Superior temporal gyrus (tissue), 1 donor: ENCODE data around the gene BIN1.

Experiments used
- DNase-seq: peaks from one replicate; pipeline ENCODE4 v3.0.0-alpha.2; 2016; ENCODE audit errors: extremely low spot score

BIN1 gene

DNA sequence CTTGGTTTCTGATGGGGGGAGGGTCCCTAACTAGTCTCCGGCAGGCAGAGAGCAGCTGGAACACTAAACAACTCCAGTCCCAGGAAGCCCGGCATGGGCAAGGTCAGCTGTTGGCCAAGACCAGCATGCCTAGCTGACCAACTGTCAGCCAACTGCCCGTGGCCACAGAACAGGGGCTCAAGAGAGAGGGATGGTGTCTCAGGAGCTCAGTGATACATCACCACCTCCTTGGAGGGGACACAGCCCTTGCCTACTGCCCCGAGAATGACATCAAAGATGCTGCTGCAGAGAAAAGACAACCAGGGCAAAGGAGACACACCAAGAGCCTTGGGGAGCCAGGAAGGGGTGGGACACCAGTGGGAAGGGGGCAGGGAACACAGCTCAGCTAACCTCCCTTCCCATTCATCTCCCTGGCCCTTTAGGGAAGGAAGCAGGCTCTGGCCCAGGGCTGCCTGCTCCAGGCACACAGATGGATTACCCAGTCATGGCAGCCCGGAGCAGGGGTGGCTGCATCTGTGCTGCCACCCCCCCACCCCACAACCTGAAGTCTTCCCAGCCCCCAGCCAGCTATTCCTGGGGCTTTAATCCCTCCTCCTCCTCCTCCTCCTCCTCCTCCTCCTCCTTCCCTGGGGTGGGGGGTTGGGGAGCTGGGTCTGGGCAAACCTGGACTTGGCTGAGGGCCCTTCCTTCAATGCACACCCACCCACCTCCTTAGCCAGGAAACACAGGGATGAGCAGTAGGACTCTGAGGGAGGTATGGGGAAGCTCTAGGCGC lies 1.9 kb downstream of the BIN1 start:
- DNase-seq = peak; percentile 33

DNA sequence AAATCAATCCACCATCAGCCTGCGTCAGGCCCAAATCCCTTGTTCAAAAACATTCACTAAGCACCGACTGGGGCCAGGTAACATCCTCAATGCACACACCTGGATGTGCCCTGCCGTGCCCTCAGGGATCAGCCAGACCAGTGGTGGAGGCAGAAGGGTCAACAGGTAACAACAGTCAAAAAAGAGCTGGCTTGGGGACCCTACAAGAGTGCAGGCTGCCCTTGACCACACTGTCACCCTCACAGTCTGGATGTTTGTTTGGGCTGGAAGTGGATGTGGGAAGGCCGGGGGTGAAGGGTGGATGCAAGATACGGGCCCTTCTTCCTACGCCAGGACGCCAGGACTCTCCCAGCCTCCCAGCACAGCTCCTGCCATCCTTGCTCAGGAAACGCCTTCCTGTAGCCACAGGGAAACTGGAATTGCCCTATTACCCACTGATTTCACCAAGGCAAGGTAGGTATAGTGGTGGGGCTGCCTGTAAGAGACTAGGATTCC lies 2.7 kb downstream of the BIN1 start:
- no peak for DNase-seq

DNA sequence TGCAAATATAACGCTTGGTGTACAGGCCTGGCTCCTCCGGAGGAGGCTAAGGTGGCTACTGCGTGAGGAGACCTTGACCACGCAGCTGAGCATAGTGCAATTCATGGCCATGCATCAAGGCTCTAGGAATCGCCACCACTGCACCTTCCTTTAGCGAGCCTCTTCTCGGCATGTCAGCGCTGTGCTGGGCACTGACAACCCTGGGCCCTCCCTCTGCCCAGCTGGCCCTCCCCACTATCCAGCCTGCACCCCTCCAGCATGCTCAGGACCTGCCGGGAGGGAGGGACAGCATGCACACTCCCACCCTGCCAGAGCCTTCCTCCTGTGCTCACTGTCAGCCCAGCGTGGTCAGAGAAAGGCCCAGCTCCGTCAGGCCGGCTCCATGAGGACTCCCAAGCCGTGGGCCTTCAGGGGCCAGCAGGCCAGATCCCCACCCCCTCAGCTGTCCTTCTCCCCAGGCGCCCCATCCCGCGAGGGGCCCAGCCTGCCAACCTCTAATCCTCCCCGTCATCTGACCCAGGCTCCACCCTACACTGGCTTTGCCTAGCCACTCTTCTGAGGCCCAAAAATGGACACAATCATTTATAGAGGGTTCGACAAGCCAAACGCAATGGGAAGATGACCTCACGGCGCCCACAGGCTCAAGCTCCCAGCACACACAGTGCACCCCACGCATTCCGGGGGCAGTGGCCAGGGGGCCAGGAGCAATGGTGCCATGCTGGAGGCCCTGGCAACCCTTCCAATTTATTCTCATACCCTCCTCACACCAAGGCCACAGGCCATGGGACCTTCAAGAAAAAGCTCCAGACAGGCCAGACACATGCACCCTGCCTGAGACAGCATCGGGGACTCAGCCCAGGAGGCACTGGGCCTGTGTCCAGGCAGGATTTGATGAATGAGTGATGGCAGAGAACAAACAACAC lies 3.5 kb downstream of the BIN1 start:
- peak; percentile 76 for DNase-seq

DNA sequence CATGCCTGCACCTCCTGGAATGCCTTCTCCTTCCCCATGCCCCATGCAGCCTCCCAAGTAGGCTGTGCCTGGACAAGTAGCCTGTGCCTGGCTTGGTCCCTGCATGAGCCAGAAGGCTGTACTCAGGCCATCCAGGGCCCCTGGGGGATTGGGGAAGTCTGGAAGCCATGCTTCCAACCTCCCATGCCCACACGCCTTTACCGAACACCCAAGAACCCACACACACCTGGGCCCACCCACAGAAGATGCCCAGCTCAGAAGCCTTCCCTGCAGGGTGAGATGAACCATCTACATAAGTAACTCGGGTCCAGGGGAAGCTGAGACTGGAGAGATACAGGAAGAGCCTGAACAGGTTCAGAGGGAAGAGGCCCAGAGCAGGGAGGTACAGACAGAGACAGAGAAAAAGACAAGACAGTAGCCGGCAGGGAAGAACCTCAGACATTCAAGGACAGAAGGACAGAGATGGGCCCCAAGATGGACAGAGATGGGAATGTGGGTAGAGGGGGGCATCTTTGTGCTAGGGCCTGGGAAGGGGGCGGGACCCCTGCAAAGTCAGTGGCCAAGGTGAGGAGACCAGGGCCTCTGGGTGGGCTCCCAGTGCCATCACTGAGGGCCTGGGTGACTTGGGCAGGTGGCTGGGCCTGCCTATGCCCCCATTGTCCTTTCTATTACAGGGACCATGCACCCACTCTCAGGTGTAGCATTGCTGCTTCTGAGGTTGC lies 4.3 kb downstream of the BIN1 start:
- DNase-seq = no peak

DNA sequence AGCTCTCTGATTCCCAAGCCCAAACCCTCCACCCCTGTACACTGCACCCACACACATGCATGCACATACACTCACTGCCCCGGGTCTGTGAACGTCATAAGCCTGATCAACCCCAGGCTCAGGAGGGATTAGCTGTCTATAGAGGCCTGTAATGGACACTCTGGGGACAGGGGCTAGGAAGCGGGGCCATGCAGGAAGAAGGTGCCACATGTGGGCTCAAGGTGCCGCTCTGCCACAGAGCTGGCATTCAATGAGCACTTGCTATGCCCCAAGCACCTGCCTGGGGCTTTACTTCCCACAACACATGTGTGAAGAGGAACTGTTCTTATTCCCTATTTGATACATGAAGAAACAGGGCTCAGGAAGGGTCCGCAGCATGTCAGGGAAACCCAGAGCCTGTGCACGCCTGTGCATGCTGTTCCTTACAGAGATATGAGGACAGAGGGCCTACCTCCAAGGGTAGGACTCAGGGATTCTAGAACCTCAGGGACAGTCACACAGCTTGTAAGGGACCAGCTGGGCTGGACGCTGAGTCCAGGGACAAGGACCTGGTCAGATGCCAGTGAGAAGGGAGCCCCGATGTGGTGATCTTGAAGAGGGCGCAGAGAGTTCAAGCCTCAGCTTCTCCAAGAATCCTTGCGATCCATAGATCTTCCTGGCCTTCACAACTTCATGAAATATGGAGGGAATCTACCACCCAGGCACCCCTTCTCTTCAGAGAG lies 5.0 kb downstream of the BIN1 start:
- no peak for DNase-seq

DNA sequence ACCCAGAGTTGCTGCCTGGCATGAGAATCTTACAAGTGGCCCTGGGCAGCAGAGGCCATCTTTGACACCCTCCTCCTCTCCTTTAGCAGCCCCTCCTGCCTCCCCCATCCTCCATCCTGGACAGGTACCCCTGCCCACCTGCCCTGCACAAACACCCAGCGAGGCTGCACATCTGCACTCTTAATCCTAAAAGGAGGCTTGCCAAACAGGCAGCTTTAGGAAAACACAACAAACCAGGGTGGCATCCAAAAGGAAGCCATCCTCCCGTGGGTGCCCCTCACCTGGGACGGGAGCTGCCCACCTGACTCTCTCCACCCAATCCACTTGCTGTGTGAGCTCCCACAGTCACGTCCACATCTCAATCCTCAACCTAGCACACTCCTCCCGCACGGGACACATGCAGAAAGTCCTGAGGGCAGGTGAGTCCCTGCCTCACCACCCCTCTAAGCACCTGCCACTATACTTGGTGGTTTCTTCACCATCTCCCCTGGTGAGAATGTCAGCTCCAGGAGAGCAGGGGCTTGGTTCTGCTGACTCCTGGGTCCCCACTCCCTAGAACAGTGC lies 5.8 kb downstream of the BIN1 start:
- DNase-seq = no peak

DNA sequence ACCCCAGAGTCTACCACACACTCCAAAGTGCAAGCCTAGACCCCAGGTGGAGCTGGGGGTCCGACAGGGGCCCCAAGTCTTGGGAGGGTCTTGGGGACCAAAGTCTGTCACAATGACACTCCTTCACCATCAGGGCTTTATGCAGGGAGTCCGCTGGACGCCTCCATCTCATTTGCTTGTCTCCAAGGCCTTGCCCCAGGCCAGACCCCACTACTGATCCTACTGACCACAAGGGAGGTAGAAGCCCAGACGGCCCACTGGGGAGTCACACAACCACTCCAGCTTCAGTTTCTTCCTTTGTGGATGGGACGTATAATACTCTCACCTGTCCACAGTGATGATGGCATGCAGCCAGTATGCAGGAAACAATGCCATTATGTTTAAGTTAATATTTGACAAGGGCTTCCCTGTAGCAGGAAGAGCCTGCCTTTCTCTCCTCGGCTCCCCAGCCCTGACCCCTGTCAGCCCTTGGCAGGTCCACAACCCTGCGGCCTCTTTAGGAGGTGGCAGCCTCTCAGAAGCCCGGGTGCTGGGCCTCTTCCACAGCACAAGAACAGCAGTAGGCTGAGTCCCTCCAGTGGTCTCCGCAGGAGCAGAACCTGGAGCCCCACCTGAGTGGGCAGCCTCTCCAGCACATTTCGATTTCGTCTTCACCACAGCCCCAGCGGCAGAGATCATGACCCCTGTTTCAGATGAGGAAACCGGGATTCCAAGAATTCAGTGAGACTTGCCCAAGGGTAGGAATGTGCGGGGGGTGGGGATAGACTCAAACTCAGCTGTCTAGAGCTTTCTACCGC lies 6.5 kb downstream of the BIN1 start:
- DNase-seq = no peak

DNA sequence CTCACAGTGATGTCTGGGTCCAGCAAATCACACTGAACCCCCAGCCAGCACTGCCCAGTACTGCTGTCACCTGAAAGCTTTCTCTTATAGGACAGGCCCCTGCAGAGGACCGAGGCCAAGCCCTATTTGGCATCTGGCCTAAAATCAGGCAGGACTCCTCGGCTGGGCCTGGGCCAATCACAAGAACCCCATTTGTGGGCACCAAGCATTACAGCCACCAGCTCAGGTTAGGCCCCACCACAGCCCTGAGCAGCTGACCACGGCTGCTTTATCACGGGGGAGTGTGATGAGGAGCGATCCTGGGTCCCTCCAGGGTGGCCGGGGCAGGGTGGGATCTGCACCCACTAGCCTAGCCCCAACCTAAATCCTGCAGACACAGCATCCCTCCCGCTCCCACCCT lies 8.2 kb downstream of the BIN1 start:
- no peak for DNase-seq

DNA sequence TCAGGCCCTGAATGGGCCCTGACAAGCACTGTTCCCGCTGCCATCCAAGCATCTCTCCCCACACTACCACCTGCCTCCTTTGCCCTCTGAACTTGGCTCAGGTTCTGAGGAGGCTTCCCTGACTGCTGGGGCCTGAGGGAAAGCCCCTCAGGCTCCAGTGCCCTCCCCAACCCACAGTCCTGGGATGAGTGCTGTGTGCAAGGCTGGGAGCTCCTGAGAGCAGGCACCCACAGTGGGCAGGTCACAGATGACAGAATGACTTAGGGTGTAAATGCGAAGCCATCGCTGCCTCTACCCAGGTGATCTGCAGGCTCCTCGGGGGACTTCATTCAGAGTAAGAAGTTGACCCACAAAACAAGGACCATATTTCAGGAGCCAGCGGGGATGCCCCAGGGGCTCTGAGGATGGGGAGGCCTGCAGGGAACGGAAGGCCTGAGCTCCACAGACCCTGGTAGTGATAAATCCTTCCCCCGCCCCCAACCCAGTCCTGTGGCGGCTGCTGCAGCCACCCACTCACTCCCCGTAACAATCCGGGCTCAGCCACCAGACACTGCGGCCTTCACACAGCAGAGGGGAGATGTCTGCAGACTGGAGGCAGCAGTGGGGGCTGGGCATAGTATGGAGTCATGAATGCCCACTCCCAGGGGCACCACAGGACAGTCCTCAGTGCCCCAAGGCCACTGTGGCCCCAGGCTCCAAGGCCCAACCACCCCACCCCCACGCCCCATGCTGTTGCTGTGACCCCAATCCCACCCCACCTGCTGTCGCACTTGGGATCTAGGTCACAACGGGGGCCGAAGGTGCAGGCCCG lies 8.9 kb downstream of the BIN1 start:
- no peak for DNase-seq

DNA sequence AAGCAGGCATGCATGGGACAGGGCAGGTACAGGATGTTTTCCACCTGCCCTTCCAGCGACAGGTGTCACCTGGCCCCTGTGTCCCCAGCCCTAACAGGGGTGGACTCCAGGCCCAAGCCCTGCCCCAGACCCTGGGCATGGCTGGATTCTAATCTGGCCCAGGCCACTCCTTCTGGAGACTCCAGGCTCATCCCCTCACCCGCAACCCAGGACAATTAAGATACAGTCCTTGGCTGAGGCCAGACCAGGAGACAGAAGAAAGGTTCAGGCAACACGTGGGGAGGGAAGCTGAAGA lies 9.5 kb downstream of the BIN1 start:
- no peak for DNase-seq

DNA sequence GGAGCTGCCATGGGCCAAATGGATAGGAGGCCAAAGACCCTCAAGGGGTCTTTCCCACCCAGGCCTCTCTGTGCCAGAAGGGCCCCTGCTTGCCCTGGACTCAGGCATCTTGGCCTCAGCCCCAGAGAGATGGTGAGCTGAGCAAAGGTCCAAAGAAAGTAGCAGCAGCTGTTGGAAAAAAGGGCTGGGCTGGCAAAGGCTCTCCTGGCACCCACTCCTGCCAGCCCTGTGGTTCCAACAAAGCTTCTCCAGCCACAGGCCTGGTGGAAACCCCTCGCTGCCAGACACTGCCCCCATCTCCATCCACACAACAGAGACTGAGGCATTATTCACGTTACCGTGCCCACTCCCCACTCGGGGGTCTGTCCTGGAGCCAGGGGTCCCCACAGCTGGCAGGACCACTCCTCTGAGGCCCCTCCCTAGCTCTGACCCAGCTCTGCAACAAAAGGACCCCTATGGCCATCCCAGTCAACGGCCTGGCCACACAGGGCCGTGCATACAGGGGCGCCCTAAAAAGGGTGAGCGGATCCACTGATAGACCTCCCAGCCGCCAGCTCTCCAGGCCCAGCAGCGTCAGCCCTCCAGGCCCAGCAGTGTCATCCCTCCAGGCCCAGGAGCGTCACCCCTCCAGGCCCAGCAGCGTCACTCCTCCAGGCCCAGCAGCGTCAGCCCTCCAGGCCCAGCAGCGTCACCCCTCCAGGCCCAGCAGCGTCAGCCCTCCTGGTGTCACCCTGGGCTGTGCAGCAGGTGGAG lies 10.1 kb downstream of the BIN1 start:
- DNase-seq = no peak

DNA sequence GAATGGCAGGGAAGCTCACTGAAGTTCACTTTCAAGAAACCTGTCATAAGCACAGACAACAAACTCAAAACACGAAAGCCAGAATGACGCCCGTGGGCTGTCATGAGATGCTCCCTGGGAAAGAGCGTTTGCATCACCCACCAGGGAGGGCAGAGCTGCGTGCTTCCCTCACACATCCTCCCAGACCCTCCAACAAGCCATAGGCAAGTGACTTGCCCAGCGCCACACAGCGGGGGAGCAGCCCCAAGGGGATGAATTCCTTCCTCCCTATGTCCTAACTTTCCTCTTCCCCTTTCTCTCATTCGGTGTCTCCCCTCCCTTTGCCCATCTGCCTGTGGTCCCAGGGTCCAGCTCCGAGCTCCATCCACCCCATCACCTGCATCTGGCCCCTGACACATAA lies 10.7 kb downstream of the BIN1 start:
- no peak for DNase-seq

DNA sequence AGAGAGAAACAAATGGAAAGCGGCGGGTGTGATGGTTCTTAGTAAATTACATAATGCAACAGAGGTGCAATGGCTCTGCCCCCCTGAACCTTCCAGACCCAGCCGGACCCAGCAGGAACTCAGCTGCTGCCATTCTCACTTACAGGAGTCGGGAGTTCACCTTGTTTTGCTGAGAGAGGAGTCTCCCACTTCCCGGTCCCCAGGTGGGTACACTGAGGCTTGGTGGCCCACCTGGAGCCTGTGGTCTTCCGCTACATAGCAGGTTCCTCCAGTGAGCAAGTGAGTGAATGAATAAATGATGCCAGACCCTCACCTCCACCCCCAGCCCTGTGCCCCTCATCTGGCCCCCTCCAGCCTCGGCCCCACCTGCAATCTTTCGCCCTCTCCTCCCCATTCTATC lies 11.2 kb downstream of the BIN1 start:
- no peak for DNase-seq

DNA sequence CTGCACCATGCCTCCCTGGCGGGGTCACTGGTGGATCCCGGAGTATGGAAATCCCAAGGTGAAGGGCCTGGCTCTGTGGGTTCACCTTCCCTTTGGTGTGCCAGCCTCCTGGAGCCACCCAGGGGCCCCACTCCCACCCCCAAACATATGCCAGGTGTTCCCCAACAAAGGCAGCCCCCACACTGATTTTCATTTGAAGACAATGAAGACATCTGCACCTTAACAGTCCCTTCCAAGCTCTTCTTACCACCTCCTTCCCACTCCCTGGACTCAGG lies 11.7 kb downstream of the BIN1 start:
- no peak for DNase-seq

DNA sequence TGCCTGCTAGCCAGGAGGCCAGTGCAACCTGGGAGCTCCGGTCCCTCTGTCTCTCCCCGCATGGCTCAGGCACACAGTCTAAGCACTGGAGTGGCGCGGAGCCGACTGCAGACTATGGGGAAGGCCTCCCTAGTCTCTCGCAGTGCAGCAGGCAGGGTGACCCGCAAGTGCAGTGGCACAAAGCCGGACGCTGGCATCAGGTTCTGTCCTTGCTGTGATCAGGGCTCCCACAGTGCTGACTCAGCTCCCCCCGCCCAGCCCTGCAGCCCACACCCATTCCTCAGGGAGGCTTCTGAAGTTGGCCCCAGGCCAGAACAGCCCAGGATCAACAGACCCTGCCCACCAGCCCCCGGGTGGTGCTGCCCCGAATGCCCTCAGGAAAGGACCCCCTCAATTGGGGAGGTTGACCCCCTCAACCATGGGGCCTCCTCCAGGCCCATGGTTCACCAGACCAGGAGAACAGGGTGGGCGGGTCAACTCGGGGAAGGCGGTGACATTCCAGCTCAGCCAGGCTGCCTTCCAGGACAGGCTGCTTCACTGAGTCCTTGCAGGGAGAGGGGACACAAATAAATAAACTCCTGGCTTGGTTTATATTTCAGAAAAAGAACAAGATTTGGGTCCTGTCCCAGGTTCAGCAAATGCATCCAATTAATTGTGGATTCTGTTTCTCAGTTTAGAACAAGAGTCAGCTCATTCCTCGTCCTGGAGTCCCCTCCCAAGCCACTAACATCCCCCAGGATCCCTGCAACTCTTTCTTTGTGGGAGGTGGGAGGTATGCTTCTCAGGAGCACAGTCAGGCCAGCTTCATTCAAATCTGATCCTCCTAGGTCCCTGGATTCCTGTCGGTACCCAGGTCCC lies 12.2 kb downstream of the BIN1 start:
- no peak for DNase-seq

DNA sequence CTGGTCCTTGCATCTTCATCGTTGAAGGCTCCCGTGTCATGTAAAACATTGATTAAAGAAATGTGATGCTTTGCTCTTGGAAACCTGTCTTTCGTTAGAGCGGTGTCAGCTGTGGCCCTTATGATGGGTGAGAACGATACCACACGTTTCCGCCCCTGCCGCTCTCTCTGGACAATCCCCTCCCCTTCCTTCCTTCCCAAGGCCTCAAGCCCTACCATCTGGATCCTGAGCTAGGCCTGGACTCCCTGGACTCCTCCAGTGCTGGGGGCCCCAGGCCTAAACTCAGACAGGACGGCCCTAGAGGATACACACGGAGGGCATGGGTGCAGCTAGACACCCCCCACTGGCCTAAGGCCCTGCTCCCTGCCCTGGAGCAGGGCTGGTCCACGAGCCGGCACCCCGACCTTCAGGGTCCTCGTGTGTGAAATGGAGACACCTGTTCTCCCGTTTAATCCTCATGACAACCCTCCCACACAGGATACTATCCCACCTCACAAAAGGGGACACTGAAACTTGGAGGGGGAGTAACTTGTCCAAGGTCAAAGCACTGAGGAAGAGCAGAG lies 13.2 kb downstream of the BIN1 start:
- DNase-seq = no peak

DNA sequence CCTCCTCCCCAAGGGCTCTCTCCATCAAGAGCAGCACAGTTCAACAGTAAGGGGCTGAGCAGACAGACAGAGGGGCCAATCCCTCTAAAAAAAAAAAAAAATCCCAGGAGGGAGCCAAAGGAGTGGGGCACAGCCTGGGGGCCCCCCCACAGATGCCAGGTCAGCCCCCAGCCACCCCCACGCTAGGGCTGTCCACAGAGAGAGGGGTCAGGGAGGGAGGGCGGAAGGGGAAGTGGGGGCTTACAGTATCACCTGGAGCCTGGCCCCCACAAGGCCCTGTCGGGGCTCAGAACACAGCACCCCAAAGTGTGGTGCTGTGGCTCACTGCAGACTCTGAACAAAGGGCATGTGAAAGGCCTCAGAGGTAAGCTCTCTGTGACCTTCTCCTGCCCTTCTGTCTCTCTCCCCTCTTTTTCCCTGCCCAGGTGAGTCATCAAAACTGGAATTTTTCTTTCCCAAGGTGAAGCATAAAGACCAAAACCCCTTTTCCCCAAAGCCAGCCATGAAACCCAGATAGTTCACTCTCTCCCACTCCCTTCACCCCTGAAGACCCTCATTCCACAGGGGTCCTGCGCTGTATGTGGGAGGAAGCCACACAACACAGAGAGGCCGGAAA lies 13.9 kb downstream of the BIN1 start:
- no peak for DNase-seq

DNA sequence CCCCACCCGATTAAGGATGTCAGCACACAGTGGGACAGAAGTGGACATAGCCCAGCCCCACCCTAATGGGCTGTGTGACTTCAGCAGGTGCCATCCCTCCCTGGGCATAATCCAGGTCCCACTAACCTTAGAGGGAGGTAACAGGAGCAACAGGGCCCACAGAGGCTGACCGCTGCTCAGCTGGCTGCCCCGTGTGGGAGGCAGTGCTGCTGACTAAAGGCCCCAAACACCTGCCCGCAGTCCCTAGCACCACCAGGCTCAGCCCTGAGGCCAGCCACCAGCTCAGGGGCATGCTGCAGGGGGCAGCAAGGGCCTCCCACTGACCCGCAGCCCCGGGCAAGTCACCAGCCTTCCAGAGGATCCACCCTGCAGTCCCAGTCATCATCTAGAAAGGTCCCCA lies 14.6 kb downstream of the BIN1 start:
- DNase-seq = no peak
